ENCODE data around the gene WAPL. TPM values are rescaled to one million over a fixed set of nuclear protein-coding genes. Genes with fewer than 3 reads are reported as not detected.

The WAPL gene
- total and polyA plus RNA-seq, 2 of the 13 experiments (the other 11 are each of a cell fraction or from before 2014, with no cell fraction given), result 13.2 to 43.5 TPM

- TF ChIP-seq U2AF2 (IDR thresholded peaks at IDR 0.05; ENCODE audit: low read depth, low read length) (no peak), PHF21A (CRISPR knock-in tag; IDR thresholded peaks at IDR 0.05) (no peak), ZNF530 (CRISPR knock-in tag; IDR thresholded peaks at IDR 0.05; ENCODE audit: low read depth) (no peak), E2F5 (CRISPR knock-in tag; conservative IDR thresholded peaks at IDR 0.05) (peak; percentile 67; the same call in 1 of the 2 replicates), SUZ12 (IDR thresholded peaks at IDR 0.05; ENCODE audit: low read depth, low read length) (peak; percentile 72; the same call in 1 of the 2 replicates), ATRX (CRISPR knock-in tag; IDR thresholded peaks at IDR 0.05; ENCODE audit: borderline replicate concordance) (no peak), ZNF552 (CRISPR knock-in tag; IDR thresholded peaks at IDR 0.05; ENCODE audit: borderline replicate concordance) (no peak), ZNF326 (CRISPR knock-in tag; IDR thresholded peaks at IDR 0.05; ENCODE audit: borderline replicate concordance) (no peak), POLR2A (IDR thresholded peaks at IDR 0.05; ENCODE audit: insufficient read depth in 1 of 2, low read depth in 2 of 2, low read length in 2 of 2) (peak; percentile 60 to 77; a peak in 3 of 4 replicates), ZBTB42 (CRISPR knock-in tag; IDR thresholded peaks at IDR 0.05) (0 out of 2 replicates have a peak, but pooled peaks have one; percentile 8), HCFC1 (IDR thresholded peaks at IDR 0.05; ENCODE audit: low read depth, low read length) (peak; percentile 92), SRY (CRISPR knock-in tag; IDR thresholded peaks at IDR 0.05) (peak; percentile 94), ZSCAN30 (CRISPR knock-in tag; IDR thresholded peaks at IDR 0.05) (no peak), ZNF740 (CRISPR knock-in tag; IDR thresholded peaks at IDR 0.05) (no peak; the same call in 1 of the 2 replicates), BCL3 (CRISPR knock-in tag; IDR thresholded peaks at IDR 0.05) (peak; percentile 80), ZBTB3 (CRISPR knock-in tag; IDR thresholded peaks at IDR 0.05; ENCODE audit: borderline replicate concordance, low read depth) (peak; percentile 86; the same call in 1 of the 2 replicates), ATF1 (CRISPR knock-in tag; IDR thresholded peaks at IDR 0.05) (no peak), ZMYM2 (CRISPR knock-in tag; IDR thresholded peaks at IDR 0.05) (no peak), SMARCC2 (IDR thresholded peaks at IDR 0.05) (no peak), ARHGAP35 (CRISPR knock-in tag; IDR thresholded peaks at IDR 0.05; ENCODE audit: borderline replicate concordance) (no peak; the same call in 1 of the 2 replicates)
- TF ChIP-seq, protein P1, sequence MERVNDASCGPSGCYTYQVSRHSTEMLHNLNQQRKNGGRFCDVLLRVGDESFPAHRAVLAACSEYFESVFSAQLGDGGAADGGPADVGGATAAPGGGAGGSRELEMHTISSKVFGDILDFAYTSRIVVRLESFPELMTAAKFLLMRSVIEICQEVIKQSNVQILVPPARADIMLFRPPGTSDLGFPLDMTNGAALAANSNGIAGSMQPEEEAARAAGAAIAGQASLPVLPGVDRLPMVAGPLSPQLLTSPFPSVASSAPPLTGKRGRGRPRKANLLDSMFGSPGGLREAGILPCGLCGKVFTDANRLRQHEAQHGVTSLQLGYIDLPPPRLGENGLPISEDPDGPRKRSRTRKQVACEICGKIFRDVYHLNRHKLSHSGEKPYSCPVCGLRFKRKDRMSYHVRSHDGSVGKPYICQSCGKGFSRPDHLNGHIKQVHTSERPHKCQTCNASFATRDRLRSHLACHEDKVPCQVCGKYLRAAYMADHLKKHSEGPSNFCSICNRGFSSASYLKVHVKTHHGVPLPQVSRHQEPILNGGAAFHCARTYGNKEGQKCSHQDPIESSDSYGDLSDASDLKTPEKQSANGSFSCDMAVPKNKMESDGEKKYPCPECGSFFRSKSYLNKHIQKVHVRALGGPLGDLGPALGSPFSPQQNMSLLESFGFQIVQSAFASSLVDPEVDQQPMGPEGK (CRISPR knock-in tag; IDR thresholded peaks at IDR 0.05), result no peak; the same call in 1 of the 2 replicates
- TF ChIP-seq, protein P2, sequence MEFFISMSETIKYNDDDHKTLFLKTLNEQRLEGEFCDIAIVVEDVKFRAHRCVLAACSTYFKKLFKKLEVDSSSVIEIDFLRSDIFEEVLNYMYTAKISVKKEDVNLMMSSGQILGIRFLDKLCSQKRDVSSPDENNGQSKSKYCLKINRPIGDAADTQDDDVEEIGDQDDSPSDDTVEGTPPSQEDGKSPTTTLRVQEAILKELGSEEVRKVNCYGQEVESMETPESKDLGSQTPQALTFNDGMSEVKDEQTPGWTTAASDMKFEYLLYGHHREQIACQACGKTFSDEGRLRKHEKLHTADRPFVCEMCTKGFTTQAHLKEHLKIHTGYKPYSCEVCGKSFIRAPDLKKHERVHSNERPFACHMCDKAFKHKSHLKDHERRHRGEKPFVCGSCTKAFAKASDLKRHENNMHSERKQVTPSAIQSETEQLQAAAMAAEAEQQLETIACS (CRISPR knock-in tag; IDR thresholded peaks at IDR 0.05), result peak; percentile 73
- TF ChIP-seq, protein P3, sequence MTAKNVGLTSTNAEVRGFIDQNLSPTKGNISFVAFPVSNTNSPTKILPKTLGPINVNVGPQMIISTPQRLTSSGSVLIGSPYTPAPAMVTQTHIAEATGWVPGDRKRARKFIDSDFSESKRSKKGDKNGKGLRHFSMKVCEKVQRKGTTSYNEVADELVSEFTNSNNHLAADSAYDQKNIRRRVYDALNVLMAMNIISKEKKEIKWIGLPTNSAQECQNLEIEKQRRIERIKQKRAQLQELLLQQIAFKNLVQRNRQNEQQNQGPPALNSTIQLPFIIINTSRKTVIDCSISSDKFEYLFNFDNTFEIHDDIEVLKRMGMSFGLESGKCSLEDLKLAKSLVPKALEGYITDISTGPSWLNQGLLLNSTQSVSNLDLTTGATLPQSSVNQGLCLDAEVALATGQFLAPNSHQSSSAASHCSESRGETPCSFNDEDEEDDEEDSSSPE (CRISPR knock-in tag; IDR thresholded peaks at IDR 0.05), result peak; percentile 94
Observed at GRCh38 chr10:86521678-86522509, at the start of gene WAPL (continued).
